Esophagus squamous epithelium (tissue), 4 donors: ENCODE data around the gene IGF1R.

Source experiments
- CTCF ChIP-seq, 6 experiments: fragments of 450-650 bp in 4 of 6; fragments of 200-600 bp in 2 of 6; sonication (generic) in 2 of 6; IDR thresholded peaks; one replicate each; pipeline ENCODE4 v1.5.1; 2016 to 2019; ENCODE audit warnings: antibody characterized with exemption in 6 of 6, mild to moderate bottlenecking in 4 of 6, moderate library complexity in 4 of 6
- POLR2A ChIP-seq, 4 donors: fragments of 450-650 bp; IDR thresholded peaks; one replicate each; pipeline ENCODE4 v1.6.1; 2017; ENCODE audit warnings: antibody characterized with exemption in 4 of 4, mild to moderate bottlenecking in 4 of 4, moderate library complexity in 3 of 4

GRCh38 chr15:98952381-98952803 lies 304.1 kb downstream of the IGF1R start:
- TF ChIP-seq CTCF (IDR thresholded peaks at IDR 0.05): no peak
- no peak for TF ChIP-seq POLR2A (IDR thresholded peaks at IDR 0.05)
